IPS-15b (cell line): ENCODE results near the gene SEMA4C.
A peak's percentile ranks its signal among the peaks of the same experiment; 100 is the strongest.
"Not testable (repeated sequence)": the region's sequence is repeated elsewhere in the genome, so short reads cannot be mapped to it uniquely, and the experiment has no call there.

Experiments
- H3K27me3 ChIP-seq: one replicate; pipeline ENCODE4 v1.6.1; 2013; ENCODE audit warnings: low read length; ENCODE audit not compliant: control insufficient read depth, insufficient read depth
- H3K36me3 ChIP-seq: one replicate; pipeline ENCODE4 v1.6.1; 2013; ENCODE audit warnings: low read length; ENCODE audit not compliant: control insufficient read depth, insufficient read depth
- H3K4me1 ChIP-seq: one replicate; pipeline ENCODE4 v1.6.1; 2013; ENCODE audit warnings: mild to moderate bottlenecking, low read length; ENCODE audit not compliant: control insufficient read depth, insufficient read depth
- H3K4me3 ChIP-seq: one replicate; pipeline ENCODE4 v1.5.1; 2013; ENCODE audit warnings: low read depth, low read length
- H3K9ac ChIP-seq: one replicate; pipeline ENCODE4 v1.6.1; 2013; ENCODE audit warnings: low read depth, mild to moderate bottlenecking, low read length
- H3K9me3 ChIP-seq: one replicate; pipeline ENCODE4 v1.6.1; 2013; ENCODE audit warnings: mild to moderate bottlenecking, low read length; ENCODE audit not compliant: control insufficient read depth, insufficient read depth

The SEMA4C gene

DNA sequence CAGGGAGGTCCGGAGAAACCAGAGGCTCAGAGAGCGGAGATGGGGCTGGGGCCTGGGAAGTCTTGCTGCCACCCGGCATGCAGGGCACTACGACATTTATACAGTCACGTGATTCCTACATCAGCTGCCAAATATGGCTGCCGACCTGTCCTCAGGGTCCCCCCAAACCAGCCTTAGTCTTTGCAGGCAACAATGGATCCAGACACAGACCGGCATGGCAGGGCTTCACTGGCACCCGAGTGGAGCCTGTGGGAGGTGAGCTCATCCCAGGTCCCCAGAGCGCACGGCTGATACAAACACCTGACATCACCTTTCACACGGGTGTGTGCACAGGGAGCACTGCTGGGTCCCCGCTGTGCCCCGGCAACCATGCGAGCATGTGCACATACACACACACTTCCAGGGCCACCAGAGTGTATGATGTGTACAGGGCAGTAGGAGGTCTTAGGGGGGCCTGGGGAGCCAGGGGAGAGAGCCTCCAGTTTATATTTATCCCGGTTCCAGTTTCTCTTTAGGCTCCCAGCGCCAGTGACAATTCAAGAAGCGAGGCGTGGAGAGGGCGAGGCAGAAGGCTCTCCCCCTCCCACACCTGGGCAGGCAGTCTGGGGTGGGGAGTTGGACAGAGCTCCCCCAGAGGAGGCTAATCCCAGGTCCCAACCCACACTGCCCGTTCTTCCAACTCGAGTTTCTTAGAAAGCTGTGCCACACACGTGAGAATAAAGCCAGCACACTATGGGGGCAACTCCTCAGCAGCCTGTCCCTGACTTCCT, 2.7 kb downstream of the SEMA4C start:
- no peaks in the 10 kb centered on the region for H3K9me3 ChIP-seq

DNA sequence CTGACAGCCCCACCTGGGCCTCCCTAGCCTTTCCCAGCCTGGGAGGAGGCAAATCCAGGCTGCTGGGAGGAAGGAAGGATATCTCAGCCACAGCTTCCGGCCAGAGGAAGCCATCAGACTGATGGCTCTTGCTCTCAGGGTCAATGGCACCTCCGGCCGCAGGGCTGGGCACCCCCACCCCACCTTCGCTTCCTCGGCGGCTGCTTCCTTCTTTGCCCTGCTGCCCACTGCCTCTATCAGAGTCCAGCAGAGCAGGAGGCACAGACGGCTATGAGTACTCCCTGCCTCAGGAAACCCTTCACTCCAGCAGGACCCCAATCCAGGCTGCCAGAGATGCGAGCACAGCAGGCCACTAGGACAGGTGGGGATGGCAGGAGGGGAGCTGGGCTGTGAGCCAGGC, 3.3 kb downstream of the SEMA4C start:
- H3K4me3 ChIP-seq, result no peak overlapping the region
- no peaks in the 10 kb centered on the region for H3K9me3 ChIP-seq
- H3K27me3 ChIP-seq, result peaks cover 3% of the 10 kb centered on the region
- peak overlapping the region; percentile 3 for H3K9ac ChIP-seq
- peaks cover 8% of the 10 kb centered on the region for H3K4me1 ChIP-seq
- peaks cover 52% of the 10 kb centered on the region for H3K36me3 ChIP-seq

More for the DNA sequence above, 2.7 kb downstream of the SEMA4C start:
- H3K9ac ChIP-seq, result peak overlapping the region; percentile 87
- H3K4me3 ChIP-seq, result peak overlapping the region; percentile 67
- peaks cover 8% of the 10 kb centered on the region for H3K4me1 ChIP-seq
- peaks cover 3% of the 10 kb centered on the region for H3K27me3 ChIP-seq
- H3K36me3 ChIP-seq, result peaks cover 46% of the 10 kb centered on the region

DNA sequence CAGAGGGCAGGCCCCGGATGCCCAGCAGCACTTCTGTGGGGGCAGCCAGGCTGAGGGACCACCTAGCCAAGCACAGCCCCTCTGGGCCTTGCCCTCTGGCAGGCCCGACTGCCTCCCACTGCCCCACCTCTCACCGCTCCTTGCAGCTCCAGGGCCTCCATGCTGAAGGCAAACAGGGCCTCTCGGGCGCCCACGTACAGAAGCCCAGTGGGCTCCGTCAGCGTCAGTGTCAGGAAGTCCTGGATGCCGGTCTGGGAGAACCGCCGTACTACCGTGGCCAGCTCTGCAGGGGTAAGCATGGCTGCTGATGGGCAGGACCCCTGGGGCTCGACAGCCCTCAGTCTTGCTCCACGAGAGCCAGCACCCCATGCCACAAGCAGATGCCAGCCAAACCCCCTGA, 3.7 kb downstream of the SEMA4C start:
- Histone ChIP-seq H3K9ac (peak overlapping the region; percentile 3), H3K9me3 (no peaks in the 10 kb centered on the region), H3K27me3 (peaks cover 2% of the 10 kb centered on the region), H3K4me1 (peaks cover 7% of the 10 kb centered on the region), H3K36me3 (peaks cover 56% of the 10 kb centered on the region), H3K4me3 (no peak overlapping the region)

DNA sequence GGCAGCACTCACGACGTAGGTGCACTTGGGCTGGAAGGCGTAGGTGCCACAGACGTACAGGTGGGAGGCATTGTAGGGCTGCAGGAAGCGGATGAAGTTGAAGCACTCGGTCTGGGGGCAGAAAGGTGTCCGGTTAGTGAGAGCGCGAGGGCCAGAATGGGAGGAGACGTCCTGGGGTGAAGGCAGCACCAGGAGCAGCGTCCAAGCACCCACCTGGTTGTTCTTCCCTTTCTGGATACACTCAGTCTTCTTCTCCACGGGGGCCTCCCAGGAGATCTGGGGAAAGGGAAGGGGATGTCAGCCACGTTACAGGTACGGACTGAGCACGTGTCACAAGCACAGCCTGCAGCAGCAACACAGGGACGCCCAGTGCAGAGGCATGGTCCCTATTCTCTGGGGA, 4.2 kb downstream of the SEMA4C start:
- H3K9me3 ChIP-seq, result no peaks in the 10 kb centered on the region
- peaks cover 2% of the 10 kb centered on the region for H3K4me1 ChIP-seq
- no peak overlapping the region for H3K4me3 ChIP-seq
- H3K36me3 ChIP-seq, result peaks cover 61% of the 10 kb centered on the region
- H3K27me3 ChIP-seq, result no peaks in the 10 kb centered on the region
- no peak overlapping the region for H3K9ac ChIP-seq

DNA sequence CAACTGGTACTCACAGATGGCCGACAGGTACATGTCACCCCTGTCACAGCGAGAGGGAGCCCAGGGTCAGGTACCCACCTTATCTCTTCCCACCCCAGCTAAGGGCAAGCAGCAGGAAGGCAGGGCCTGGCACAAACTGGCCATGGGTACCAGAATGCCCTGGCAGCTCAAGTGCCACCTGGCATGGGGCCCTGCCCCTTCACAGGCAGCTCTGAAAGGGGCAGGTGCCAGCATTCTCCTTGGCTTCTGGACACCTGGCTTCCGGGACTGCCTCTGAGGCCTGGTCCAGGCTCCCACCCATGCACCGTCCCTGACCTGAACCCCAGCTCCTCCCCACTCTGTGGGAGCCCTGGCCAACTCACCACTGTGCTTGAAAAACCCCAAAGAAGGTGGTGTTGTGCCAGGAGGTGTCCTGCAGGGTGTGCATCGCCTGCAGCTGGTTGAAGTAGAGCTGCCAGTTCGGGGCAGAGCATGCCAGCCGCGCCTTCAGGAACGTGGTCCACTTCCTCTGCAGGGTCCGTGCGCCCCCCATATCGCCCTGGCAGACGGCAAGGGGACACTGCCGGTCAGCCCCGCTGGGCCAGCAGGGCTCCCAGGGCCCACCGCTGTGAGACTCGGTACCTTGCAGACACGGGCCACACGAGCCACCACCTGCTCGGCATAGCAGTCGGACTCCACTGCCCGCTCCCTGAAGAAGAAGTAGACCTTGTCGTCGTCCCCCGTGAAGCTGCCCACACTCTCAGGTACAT, 5.4 kb downstream of the SEMA4C start:
- no peak overlapping the region for H3K9ac ChIP-seq
- H3K4me1 ChIP-seq, result no peaks in the 10 kb centered on the region
- peaks cover 69% of the 10 kb centered on the region for H3K36me3 ChIP-seq
- H3K9me3 ChIP-seq, result no peaks in the 10 kb centered on the region
- H3K27me3 ChIP-seq, result no peaks in the 10 kb centered on the region
- no peak overlapping the region for H3K4me3 ChIP-seq

DNA sequence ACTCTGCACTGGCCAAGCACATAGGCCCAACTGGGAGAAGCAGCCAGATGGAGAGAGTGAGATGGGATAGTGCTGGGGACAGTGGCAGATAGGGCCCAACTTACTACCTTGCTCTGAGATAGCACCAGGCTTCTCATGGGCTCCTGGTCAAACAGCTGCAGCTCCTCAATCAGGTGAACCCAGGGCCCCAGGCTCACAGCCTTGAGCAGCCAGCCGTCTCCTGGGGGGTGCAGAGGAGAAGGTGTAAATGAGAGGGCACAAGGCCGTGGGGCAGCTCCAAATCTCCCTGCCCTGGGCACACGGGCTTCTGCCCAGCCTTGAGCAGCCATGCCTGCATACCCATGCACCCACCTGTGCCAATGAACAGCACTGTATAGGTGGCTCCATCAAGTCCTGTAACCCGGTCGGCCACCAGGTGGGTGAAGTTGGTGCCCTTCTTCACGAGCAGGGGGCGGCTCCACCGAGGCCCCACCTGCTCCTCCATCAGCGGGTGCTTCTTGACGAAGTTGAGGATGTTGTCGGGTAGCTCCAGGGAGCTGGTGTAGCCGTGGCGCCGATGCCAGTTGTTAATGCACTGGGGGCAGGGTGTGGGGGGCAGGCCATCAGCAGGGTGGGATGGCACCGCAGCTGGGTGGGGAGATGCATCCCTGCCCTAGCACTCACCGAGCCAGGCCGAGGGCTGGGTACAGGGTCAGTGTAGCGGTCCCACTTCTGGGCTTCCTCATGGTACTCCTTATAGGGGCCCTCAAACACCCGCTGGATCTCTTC, 6.1 kb downstream of the SEMA4C start:
- H3K4me1 ChIP-seq, result no peaks in the 10 kb centered on the region
- no peak overlapping the region for H3K4me3 ChIP-seq
- H3K36me3 ChIP-seq, result peaks cover 69% of the 10 kb centered on the region
- no peak overlapping the region for H3K9ac ChIP-seq
- no peaks in the 10 kb centered on the region for H3K9me3 ChIP-seq
- no peaks in the 10 kb centered on the region for H3K27me3 ChIP-seq

DNA sequence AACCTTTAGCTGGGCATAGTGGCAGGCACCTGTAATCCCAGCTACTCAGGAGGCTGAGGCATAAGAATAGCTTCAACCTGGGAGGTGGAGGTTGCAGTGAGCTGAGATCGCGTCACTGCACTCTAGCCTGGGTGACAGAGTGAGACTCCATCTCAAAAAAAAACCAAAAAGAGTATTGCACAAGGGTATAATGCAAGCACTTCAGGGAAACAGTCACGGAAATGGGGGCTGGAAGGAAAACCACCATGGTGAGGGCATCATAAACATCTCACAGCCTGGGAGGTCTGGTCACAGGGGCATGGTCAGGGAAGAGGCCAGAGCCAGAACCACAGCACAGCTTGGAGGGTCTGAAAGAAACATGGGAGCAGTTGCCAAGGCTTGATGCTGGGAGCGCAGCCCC, 6.8 kb downstream of the SEMA4C start:
- not testable (repeated sequence) for H3K4me3 ChIP-seq, H3K9ac ChIP-seq, H3K4me1 ChIP-seq, H3K9me3 ChIP-seq, H3K27me3 ChIP-seq
- peaks cover 69% of the 10 kb centered on the region for H3K36me3 ChIP-seq

DNA sequence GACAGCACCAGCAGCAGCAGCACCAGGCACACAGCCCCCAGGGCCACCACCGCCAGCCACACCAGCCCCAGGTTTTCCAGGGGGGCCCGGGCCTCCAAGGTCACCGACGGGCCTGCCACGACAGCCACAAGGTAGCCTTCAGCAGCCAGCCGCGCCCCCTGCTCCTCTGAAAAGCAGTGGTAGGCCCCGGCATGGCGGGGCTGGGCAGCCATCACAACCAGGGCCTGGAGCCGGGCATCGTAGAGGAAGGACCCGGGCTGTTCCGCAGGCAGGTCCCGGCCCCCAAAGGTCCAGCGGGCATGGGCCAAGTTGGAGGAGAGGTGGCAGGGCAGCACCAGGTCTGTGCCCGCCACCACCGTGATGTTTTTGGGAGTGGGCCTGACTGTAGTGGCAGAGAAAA, 8.8 kb downstream of the SEMA4C start:
- peaks cover 7% of the 10 kb centered on the region for H3K4me1 ChIP-seq
- H3K9me3 ChIP-seq, result no peaks in the 10 kb centered on the region
- no peak overlapping the region for H3K9ac ChIP-seq
- no peaks in the 10 kb centered on the region for H3K27me3 ChIP-seq
- H3K36me3 ChIP-seq, result peaks cover 57% of the 10 kb centered on the region
- no peak overlapping the region for H3K4me3 ChIP-seq

DNA sequence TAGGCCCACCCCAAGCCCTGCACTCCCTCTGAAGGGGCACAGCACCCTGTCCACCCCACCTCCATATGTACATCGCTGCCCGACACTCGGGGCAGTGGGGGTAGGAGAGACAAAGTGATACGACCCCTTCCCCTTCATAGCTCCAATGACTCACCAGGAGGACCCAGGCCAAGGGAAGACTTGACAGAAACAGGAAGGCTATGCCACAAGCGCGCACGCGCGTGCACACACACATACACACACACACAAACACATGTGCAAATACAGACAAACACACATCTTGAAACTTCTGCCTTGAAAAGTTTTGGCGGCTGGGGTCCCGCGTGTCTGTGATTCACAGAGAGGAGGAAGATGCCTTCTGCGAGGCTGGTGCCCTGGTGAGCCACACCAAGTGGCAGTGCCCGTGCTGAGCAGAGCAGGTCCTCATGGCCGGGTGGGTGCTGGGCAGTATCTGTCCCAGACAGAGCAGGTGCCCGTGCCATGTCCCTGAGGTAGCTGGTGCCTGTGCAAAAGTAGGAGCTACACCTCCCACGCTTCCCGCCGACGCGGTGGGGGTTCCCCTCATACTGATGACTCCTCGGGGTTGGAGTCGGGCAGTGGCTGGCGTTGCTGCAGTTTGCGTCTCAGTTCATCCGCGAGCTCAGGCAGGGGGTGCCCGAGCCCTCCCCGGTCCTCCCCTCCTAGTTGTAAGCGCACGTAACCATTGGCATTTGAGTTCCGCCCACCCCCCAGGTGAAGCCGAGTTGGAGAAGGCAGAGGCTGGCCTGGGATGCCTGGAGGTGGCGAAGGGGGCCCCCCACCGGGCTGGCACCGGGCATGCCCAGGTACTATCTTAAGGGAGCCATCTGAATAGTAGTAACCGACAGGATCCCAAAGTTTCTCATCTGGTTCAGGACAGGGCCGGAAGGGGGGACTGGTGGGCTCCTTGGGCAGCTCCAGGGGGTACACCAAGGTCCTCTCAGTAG, 9.5 kb downstream of the SEMA4C start:
- Histone ChIP-seq H3K4me3 (no peak overlapping the region), H3K36me3 (peaks cover 50% of the 10 kb centered on the region), H3K4me1 (peaks cover 7% of the 10 kb centered on the region)

DNA sequence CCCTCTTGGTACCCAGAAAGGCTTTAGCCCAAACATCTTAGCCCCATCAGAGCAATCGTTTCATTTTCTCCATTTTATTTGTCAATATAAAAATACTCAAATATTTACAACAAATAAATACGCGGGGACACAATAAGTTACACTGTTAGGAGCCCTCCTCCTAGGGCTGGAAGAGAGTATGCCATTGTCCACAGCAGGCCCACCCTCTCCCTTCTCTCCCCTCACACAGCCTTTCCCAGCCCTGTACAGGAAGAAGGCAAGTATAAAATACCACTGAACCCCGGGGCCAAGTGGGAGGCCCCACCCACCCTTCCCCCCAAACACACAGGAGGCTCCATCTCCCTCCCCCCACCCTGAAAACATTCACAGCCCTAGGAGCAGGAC, 10.2 kb downstream of the SEMA4C start:
- no peak overlapping the region for H3K4me3 ChIP-seq
- no peaks in the 10 kb centered on the region for H3K9me3 ChIP-seq
- H3K27me3 ChIP-seq, result no peaks in the 10 kb centered on the region
- H3K36me3 ChIP-seq, result peaks cover 43% of the 10 kb centered on the region
- no peak overlapping the region for H3K9ac ChIP-seq
- H3K4me1 ChIP-seq, result peaks cover 7% of the 10 kb centered on the region

More for the DNA sequence above, 9.5 kb downstream of the SEMA4C start:
- no peak overlapping the region for H3K9ac ChIP-seq
- no peaks in the 10 kb centered on the region for H3K27me3 ChIP-seq
- no peaks in the 10 kb centered on the region for H3K9me3 ChIP-seq

DNA sequence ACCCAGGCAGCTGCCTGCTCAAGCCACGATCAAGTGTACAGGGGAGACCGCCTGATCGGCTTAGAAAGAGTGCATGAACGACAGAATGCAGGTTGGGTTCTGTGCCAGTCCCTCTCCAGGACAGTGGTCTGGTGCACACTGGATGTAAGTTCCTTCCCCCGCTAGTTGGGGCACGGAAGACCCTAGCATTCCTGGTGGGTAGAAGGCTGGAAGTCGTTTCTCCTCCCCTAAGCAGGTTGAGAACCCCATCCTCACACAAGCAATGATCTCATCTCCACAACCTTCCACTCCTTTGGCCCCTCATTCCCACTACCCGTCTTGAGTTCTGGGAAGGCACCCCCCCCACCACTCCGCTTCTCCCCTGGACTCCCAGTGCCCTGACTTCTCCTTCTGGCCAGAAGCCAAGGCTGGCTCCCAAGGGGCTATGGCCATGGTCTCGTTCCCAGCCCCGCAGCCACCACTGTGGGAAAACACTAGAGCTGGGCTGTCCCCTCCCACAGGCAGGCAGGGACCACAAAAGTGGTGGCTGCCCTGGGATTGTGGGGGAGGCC, 10.7 kb downstream of the SEMA4C start:
- H3K27me3 ChIP-seq, result no peaks in the 10 kb centered on the region
- H3K36me3 ChIP-seq, result peaks cover 39% of the 10 kb centered on the region
- no peaks in the 10 kb centered on the region for H3K9me3 ChIP-seq
- peak overlapping the region; percentile 47 for H3K9ac ChIP-seq
- peaks cover 7% of the 10 kb centered on the region for H3K4me1 ChIP-seq
- H3K4me3 ChIP-seq, result peak overlapping the region; percentile 56
